ENCODE measurements around the gene SUGCT. TPM values are rescaled to one million over a fixed set of nuclear protein-coding genes. Genes with fewer than 3 reads are reported as not detected.
"Not testable (repeated sequence)": the region's sequence is repeated elsewhere in the genome, so short reads cannot be mapped to it uniquely, and the experiment has no call there.

SUGCT gene
- total and polyA plus RNA-seq, 2 of the 13 experiments (the other 11 are each of a cell fraction or from before 2014, with no cell fraction given) = 10.1 to 22.2 TPM

DNA sequence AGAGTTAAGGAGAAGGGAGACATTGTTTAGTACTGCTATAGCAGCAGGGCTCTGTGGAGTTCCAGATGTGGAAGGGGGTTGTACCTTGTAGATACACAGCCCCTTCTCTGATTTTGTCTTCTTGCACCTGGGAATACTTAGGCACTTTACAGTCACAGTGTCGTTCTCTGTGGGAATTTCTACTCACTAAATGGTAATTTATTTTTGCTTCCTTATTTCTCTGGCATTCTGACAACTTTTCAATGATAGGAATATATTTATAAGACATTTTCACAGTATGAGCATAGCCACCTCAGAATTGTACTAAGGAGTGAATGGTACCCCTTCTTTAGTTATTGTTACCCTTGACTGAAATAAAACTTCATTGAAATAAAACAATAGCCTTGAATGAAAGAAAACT lies 132.8 kb downstream of the SUGCT start (continued):
- TF ChIP-seq, protein P1, sequence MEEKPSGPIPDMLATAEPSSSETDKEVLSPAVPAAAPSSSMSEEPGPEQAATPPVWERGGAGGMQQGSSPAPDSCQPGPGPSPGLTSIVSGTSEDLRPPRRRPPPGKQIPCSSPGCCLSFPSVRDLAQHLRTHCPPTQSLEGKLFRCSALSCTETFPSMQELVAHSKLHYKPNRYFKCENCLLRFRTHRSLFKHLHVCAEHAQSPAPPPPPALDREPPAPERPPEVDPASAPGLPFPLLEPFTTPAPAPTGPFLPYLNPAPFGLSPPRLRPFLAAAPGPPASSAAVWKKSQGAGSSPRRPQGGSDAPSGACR (CRISPR knock-in tag; IDR thresholded peaks at IDR 0.05) = no peak
- TF ChIP-seq, protein P2, sequence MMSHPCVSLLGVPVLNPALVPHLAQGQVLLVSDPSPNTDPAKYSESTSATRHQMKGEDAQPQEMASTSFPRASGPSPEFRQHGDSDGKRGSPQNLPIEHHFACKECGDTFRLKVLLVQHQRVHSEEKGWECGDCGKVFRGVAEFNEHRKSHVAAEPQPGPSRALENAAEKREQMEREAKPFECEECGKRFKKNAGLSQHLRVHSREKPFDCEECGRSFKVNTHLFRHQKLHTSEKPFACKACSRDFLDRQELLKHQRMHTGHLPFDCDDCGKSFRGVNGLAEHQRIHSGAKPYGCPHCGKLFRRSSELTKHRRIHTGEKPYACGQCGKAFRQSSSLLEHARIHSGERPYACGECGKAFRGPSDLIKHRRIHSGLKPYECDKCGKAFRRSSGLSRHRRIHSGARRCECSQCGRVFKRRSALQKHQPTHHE (CRISPR knock-in tag; IDR thresholded peaks at IDR 0.05; ENCODE audit: borderline replicate concordance) = no peak
- TF ChIP-seq, protein P3, sequence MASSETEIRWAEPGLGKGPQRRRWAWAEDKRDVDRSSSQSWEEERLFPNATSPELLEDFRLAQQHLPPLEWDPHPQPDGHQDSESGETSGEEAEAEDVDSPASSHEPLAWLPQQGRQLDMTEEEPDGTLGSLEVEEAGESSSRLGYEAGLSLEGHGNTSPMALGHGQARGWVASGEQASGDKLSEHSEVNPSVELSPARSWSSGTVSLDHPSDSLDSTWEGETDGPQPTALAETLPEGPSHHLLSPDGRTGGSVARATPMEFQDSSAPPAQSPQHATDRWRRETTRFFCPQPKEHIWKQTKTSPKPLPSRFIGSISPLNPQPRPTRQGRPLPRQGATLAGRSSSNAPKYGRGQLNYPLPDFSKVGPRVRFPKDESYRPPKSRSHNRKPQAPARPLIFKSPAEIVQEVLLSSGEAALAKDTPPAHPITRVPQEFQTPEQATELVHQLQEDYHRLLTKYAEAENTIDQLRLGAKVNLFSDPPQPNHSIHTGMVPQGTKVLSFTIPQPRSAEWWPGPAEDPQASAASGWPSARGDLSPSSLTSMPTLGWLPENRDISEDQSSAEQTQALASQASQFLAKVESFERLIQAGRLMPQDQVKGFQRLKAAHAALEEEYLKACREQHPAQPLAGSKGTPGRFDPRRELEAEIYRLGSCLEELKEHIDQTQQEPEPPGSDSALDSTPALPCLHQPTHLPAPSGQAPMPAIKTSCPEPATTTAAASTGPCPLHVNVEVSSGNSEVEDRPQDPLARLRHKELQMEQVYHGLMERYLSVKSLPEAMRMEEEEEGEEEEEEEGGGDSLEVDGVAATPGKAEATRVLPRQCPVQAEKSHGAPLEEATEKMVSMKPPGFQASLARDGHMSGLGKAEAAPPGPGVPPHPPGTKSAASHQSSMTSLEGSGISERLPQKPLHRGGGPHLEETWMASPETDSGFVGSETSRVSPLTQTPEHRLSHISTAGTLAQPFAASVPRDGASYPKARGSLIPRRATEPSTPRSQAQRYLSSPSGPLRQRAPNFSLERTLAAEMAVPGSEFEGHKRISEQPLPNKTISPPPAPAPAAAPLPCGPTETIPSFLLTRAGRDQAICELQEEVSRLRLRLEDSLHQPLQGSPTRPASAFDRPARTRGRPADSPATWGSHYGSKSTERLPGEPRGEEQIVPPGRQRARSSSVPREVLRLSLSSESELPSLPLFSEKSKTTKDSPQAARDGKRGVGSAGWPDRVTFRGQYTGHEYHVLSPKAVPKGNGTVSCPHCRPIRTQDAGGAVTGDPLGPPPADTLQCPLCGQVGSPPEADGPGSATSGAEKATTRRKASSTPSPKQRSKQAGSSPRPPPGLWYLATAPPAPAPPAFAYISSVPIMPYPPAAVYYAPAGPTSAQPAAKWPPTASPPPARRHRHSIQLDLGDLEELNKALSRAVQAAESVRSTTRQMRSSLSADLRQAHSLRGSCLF (CRISPR knock-in tag; IDR thresholded peaks at IDR 0.05; ENCODE audit: borderline replicate concordance) = no peak
- no peak for TF ChIP-seq ZNF138 (CRISPR knock-in tag; IDR thresholded peaks at IDR 0.05; ENCODE audit: low read depth)
- TF ChIP-seq ISX (CRISPR knock-in tag; conservative IDR thresholded peaks at IDR 0.05) = no peak
- no peak for TF ChIP-seq SUZ12 (IDR thresholded peaks at IDR 0.05; ENCODE audit: low read depth, low read length)

DNA sequence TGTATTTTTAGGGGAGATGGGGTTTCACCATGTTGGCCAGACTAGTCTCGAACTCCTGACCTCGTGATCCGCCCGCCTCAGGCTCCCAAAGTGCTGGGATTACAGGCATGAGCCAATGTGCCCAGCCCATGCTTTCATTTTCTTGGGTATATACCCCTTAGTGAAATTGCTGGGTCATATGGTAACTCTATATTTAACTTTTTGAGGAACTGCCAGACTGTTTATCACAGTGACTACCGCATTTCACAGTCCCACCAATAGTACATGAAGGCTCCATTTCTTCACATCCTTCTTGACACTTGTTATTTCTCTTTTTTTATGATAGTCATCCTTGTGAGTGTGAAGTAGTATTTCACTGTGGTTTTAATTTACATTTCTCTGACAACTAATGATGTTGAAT lies 134.0 kb downstream of the SUGCT start:
- FAIRE-seq; H3K27ac ChIP-seq (ENCODE audit: extremely low read length, insufficient read depth, low read length); H3K79me2 ChIP-seq (ENCODE audit: insufficient read depth, low read length); H2AFZ ChIP-seq (ENCODE audit: low read length); POLR2A ChIA-PET; H3K9ac ChIP-seq (ENCODE audit: insufficient read depth, low read depth, low read length); DNase-seq (ENCODE audit: low spot score); BruUV-seq (replicated peaks); intact Hi-C loops (cut with micrococcal nuclease; ENCODE audit: unreplicated experiment); H3K9me3 ChIP-seq (ENCODE audit: low read length); H3K4me3 ChIP-seq (replicated peaks in 1 of 3; ENCODE audit: insufficient read depth in 1 of 3, low read depth in 2 of 3, low read length in 3 of 3); H3K27me3 ChIP-seq (ENCODE audit: control insufficient read depth in 1 of 2, insufficient read depth in 2 of 2, low read length in 2 of 2); CTCF ChIA-PET (ENCODE audit: low intra/inter-chr PET ratio, low total read pairs); ATAC-seq; H4K20me1 ChIP-seq (ENCODE audit: insufficient read depth, low read length); H3K4me1 ChIP-seq (ENCODE audit: insufficient read depth, low read length); in situ Hi-C loops (cut with HindIII; ENCODE audit: extremely low pct_ligation_motif_present, low pct_unique_long_range_greater_than_20kb); H3K36me3 ChIP-seq (replicated peaks in 1 of 2; ENCODE audit: control insufficient read depth in 1 of 2, insufficient read depth in 2 of 2, low read length in 2 of 2); H3K4me2 ChIP-seq (ENCODE audit: low read depth, low read length): not testable (repeated sequence)
- WGBS (ENCODE audit: low lambda C conversion rate) = 100% methylated on average over 5 of the region's 5 CpGs
